ENCODE data around the gene SORCS3.

DNA sequence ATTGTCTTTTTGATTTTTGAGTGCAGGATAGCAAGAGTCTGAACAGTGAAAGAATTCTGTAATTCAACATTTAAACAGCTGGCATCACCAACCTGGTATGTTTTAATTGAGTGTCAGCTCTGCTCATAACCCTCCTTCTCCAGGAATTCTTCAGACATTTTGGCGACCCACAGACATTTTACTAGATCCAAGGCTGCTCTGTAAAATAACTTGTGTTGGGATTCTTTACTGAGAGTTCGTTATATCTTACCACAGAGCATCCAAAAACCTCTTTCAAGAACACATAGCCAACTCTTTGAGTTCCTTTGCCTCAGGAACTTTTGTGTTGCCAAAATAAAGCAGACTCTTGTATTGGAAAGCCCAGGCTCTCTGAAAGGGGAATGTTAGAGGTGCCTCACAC is 27.7 kb upstream of the SORCS3 start:
- TF ChIP-seq, protein P1, sequence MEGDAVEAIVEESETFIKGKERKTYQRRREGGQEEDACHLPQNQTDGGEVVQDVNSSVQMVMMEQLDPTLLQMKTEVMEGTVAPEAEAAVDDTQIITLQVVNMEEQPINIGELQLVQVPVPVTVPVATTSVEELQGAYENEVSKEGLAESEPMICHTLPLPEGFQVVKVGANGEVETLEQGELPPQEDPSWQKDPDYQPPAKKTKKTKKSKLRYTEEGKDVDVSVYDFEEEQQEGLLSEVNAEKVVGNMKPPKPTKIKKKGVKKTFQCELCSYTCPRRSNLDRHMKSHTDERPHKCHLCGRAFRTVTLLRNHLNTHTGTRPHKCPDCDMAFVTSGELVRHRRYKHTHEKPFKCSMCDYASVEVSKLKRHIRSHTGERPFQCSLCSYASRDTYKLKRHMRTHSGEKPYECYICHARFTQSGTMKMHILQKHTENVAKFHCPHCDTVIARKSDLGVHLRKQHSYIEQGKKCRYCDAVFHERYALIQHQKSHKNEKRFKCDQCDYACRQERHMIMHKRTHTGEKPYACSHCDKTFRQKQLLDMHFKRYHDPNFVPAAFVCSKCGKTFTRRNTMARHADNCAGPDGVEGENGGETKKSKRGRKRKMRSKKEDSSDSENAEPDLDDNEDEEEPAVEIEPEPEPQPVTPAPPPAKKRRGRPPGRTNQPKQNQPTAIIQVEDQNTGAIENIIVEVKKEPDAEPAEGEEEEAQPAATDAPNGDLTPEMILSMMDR (IDR thresholded peaks at IDR 0.05; ENCODE audit: poor library complexity, severe bottlenecking), result no peak
- TF ChIP-seq EZH2 (IDR thresholded peaks at IDR 0.05; ENCODE audit: borderline replicate concordance, insufficient read depth, low read length, poor library complexity, severe bottlenecking) (no peak), POLR2AphosphoS5 (IDR thresholded peaks at IDR 0.05) (no peak)
